ENCODE measurements around the gene KMT2C.

DNA sequence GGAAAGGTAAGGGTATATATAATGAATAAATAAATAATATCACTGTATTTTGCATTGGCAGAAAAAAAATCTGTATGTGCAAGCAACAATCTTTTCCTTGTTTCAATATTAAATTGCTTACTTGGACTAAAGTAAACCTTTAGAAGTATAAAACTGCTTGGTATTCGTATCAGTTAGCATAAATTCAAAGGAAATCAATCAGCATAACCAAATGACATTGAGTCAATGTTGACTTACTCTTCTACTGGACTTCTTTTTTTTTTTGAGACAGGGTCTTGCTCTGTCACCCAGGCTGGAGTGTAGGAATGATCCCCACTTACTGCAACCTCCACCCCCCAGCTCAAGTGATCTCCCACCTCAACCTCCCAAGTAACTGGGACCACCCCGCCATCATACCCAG lies 42.3 kb upstream of the KMT2C start:
- TF ChIP-seq CTCF (IDR thresholded peaks at IDR 0.05 in 4 of 5, conservative IDR thresholded peaks at IDR 0.05 in 1 of 5) = no peak
- no peak for TF ChIP-seq POLR2A (IDR thresholded peaks at IDR 0.05)

Data from gastrocnemius medialis (tissue), 4 donors.